ENCODE data around the gene TOR1B.
"Not testable (repeated sequence)": the region's sequence is repeated elsewhere in the genome, so short reads cannot be mapped to it uniquely, and the experiment has no call there.

Gene TOR1B, protein sequence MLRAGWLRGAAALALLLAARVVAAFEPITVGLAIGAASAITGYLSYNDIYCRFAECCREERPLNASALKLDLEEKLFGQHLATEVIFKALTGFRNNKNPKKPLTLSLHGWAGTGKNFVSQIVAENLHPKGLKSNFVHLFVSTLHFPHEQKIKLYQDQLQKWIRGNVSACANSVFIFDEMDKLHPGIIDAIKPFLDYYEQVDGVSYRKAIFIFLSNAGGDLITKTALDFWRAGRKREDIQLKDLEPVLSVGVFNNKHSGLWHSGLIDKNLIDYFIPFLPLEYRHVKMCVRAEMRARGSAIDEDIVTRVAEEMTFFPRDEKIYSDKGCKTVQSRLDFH

DNA sequence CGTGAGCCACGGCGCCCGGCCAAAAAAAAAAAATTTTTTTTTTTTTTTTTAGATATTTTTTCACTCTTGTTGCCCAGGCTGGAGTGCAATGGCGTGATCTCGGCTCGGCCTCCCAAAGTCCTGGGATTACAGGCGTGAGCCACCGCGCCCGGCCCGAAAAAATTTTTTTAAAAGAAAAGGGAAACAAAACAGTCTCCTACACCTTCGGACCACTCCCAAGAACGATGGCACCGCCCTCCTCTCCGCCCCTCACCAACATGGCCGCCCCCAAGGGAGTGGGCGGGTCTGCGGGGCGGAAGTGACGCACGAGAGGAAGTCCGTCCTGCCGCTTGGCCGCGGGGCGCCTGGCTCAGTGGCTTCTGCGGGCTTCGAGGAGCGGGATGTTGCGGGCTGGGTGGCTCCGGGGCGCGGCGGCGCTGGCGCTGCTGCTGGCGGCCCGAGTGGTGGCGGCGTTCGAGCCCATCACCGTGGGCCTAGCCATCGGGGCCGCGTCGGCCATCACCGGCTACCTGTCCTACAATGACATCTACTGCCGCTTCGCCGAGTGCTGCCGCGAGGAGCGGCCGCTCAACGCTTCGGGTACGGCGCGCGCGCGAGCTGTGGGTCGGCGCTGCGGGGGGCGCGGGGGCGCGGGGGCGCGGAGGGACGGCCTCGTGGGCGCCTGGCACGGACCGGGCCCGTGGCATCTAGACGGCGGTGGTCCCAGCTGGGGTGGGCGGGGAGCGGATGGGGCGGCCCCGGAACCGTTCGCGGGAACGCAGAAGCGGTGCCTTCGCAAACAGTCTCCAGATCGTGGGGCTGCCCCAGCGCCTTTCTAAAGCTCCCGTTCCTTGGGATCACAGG is at the start of gene TOR1B:
Gene TOR1B (plus strand): TSS at position 352 of the 843 bp plus-strand sequence. CDS start 29 bp downstream, at position 381.
- no peak for FAIRE-seq

DNA sequence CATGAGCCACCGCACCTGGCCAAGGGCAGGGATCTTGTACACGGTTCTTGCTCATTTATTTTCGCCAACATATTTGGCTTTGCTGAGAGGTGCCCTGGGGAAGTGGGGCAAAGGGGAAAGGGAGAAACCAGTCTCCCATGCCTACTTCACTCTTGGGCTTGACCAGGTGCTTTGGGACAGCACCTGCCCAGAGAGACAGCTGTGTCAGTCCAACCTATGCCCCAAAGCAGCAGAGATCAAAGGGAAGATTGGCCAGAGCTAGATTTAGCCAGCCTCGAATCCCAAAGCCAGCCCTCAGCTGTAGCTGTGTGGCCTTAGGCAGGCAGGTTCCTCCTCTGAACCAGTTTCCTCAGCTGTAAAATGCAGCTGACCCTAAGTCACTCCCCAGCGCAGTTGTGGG is 47.8 kb upstream of the TOR1B start:
- no peak for FAIRE-seq

DNA sequence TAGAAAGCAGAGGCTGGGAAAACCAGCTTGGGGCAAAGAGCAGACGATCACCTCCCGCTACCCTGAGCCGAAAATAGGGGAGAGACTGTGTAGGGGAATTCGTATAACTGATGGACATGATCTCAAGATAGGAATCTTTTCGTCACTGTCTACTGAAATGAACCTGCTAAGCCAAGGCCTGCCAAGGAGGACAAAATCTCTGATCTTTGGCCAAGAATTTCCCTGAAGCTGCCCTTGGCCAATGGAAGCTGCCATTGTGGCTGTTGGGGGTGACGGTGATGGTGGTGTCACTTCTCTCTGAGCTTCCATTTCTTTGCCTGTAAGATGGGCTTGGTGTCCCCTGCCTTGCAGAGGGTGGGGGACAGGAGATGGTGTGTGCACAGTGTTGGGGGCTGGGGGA is 46.8 kb upstream of the TOR1B start:
- no peak for FAIRE-seq

DNA sequence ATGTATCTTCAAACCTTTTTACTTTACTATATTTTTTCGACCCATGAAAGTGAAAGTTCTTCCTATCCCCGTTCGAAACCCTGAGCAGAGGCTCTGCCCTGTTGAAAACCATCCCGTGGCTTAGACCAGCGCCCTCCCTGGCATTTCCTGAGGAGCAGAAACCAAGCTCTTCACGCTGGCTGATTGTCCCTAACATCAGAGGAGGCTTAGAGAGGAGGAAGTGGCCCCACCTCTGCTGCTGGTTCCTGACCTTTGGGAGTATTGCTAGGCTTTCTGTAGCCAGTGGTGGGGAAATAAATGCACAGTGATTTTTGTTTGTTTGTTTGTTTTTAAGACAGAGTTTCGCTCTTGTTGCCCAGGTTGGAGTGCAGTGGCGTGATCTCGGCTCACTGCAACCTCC is 45.9 kb upstream of the TOR1B start:
- no peak for FAIRE-seq

DNA sequence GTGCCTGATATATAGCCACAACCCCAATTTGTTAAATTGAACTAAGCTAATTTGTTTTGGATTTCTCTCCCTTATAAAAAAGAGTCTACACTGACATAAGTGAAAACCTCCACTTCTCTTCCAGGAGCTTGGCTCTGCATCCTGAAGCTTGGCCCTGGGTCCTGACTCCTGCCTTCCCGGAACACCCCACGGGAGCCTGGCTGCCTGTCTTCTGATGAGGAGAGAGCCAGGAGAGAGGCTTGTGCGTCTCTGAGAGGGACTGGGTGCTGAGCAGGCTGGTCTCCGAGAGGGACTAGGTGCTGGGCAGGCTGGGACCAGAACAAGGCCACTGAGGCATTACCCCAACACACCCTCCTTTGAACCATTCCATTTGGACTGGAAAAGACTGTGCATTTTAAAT is 43.7 kb upstream of the TOR1B start:
- FAIRE-seq = no peak

DNA sequence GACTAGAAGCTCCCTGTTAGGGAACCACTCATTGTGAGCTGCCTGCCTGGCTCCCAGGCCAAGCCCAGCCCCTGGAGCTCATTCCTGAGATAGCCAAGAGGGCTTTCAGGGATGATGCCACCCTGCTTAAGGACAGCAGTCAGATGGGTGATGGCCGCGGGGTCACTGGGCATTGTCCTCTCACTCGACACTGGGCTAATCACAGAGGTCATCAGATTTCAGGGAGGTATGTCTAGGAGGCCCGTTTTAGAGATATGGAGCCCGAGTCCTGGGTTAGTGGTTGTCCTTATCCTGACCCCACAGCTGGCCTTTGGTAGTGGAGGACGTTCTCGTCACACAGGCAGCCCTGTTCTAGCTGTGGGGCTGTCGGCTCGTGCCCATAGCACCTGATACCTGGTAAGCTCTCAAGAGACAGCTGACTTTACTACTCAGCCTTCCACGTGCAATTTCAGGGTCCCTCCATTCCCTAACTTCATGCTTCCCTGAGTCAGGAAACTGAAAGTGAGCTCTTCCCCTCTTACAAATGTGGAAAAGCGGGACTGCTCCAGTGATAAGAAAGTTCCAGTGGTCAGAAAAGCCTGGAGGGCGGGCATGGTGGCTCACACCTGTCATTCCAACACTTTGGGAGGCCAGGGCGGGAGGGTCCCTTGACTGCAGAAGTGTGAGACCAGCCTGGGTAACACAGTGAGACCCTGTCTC is 43.0 kb upstream of the TOR1B start:
- FAIRE-seq = no peak

DNA sequence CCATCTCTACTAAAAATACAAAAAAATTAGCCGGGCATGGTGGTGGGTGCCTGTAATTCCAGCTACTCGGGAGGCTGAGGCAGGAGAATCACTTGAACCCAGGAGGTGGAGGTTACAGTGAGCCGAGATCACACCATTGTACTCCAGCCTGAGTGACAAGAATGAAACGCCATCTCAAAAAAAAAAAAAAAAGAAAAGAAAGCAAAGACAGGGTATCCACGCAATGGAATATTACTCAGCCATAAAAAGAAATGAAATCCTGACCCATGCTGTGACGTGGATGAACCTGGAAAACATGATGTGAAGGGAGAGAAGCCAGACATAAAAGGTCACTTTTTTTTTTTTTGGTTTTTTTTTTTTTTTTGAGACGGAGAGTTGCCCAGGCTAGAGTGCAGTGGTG is 42.2 kb upstream of the TOR1B start:
- FAIRE-seq = not testable (repeated sequence)

DNA sequence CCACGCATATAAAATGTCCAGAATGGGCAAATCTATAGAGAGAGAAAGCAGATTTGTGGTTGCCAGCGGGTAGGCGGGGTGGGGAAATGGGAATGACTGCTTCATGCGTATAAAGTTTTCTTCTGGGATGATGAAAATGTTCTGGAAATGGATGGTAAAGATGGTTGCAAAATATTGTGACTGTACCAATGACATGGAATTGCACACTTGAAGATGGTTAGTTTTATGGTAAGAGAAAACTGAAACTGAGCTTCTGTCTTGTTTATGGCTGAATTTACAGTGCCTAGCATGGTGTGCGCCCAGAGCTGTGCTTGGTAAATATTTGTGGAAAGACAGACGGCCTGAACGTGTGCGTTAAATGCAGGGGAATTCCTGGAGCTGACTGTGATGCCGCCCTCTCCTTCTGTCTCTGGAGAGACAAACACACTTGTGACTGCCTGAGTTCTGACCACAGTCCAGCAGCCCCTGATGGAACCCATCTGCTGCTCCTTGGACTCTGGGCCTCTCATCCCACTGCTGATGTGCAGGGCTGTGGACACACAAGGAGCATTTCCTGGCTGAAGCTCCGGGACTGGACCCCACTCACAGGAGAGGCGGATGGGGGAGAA is 41.6 kb upstream of the TOR1B start:
- FAIRE-seq = no peak

DNA sequence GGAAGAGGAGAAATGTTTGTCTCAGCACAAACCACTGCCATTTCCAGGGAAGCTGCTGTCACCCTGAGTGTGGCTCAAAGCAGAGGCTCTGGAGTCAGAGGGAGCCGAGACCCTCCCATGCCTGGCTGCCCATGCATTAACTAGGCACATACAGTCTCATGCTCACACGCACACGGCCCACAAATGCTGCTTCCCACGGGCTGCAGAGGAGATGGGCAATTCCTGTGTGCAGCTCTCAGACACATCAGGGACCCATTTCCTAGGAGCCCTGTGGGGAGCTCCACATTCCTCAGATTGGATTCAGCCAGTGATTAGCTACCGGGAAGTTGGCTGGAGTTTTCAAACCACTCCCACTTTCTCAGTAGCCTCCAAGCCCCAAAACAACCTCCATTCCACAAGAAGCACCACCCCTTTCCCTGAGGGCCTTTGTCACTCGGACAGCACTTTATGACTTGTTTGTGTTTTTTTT is 41.0 kb upstream of the TOR1B start:
- no peak for FAIRE-seq

DNA sequence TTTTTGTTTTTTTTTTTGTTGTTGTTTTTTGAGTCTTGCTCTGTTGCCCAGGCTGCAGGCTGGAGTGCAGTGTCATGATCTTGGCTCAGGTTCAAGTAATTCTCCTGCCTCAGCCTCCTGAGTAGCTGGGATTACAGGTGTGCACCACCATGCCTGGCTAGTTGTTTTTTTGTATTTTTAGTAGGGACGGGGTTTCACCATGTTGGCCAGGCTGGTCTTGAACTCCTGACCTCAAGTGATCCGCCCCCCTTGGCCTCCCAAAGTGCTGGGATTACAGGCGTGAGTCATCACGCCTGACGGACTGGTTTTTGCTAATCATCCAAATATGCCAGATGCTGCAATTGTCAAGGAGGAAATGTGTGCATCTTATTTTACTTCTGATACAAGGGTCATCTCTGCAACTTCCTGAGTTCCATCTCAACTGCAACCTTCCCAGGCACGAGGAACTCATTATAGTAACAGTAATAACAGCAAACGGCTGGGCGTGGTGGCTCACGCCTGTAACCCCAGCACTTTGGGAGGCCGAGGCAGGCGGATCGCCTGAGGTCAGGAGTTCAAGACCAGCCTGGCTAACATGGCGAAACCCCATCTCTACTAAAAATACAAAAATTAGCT is 40.5 kb upstream of the TOR1B start:
- FAIRE-seq = not testable (repeated sequence)

DNA sequence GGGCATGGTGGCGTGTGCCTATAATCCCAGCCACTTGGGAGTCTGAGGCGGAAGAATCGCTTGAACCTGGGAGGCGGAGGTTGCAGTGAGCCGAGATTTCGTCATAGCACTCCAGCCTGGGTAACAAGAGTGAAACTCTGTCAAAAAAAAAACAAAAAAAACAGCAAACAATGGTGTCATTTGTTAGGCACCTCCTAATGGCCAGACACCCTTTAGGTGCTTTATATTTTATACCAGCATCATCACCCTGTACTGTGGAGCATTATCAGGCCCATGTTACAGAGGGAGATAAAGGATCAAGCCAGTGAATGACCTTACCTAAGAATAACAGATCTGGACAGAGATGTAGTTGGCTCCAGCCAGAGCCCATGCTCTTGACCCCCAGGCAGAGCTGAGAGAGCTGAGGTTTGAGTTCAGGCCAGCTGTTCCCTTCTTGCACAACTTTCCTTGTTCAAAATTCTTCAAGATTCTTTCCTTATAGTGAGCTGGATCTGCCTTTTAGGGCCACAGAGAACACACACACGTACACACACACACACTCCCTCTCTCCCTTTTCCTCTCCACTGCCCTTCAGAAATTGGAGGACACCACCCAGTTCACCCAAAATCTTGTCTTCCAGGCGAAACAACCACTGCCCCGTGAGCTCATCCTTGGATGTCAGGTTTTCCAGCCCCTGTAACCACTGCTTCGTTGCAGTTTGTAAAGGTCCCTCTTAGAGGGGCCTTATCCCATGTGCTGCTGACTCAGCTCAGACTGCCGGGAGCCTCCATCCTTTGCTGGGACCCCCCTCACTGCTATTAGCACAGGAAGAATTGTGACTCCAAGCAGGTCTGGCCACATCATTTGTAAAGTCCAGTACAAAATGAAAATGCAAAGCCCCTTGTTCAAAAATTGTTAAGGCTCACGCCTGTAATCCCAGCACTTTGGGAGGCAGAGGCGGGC is 39.7 kb upstream of the TOR1B start:
- FAIRE-seq = no peak

DNA sequence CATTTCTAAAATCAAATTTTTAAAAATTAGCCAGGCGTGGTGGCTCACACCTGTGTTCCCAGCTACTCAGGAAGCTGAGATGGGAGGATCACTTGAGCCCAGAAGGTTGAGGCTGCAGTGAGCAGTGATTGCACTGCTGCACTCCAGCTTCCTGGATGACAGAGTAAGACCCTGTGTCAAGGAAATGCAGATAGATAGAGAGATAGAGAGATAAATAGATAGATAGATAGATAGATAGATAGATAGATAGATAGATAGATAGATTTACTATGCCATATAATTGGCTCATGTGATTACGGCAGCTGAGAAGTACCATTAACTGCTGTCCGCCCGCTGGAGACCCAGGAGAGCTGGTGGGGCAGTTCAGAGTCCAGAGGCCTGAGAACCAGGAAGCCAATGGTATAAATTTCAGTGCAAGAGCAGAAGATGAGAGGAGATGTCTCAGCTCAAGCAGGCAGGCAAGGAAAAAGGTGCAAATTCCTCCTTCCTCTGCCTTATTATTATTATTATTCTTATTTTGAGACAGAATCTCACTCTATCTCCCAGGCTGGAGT is 37.1 kb upstream of the TOR1B start:
- no peak for FAIRE-seq

DNA sequence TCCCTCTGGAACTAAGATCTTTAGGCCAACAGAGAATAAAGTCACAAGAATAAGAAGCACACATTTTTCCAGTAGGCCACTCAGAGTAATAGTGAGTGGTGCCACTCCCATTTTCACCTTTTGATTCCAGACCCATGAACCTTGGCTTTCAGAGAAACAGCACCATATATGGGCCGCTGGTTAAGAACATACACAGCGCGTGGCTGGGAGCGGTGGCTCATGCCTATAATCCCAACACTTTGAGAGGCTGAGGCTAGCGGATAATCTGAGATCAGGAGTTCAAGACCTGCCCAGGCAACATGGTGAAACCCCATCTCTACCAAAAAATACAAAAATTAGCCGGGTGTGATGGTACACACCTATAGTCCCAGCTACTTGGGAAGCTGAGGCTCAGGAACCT is 34.5 kb upstream of the TOR1B start:
- FAIRE-seq = no peak

DNA sequence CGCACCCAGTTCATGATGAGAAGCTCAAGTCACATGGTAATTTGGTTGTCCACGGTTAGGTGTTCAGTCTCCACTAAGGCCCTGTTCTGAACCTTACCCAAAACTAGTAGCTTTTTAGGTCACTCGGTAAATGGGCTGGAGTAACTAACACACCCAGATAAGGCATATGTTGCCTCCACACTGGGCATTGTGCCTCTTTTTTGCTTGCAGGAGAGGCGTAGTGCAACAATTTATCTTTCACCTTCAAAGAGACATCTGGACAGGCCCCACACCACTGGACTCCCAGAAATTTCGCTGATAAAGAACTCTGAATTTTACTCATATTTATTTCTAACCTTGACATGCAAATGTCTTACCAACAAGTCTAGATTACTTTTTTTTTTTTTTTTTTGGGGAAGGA is 33.3 kb upstream of the TOR1B start:
- FAIRE-seq = no peak

DNA sequence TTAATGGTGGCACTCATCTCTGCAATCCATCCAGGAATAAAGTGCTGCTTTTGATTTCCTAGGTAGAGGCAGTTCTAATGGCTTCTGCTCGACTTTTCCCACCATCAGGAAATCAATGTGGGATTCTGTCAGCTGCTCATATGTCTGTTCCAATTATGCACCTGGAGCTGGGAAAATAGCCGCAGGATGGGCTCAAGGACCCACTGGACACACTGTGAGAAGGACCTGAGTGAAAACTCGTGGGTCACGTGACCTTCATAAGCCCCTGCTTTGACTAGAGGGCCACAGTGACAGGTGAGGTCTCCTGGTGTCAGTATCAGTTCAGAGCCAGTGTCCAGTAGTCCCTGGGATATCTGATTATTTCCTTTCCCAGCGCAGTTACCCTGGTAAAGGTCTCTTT is 32.2 kb upstream of the TOR1B start:
- FAIRE-seq = no peak

DNA sequence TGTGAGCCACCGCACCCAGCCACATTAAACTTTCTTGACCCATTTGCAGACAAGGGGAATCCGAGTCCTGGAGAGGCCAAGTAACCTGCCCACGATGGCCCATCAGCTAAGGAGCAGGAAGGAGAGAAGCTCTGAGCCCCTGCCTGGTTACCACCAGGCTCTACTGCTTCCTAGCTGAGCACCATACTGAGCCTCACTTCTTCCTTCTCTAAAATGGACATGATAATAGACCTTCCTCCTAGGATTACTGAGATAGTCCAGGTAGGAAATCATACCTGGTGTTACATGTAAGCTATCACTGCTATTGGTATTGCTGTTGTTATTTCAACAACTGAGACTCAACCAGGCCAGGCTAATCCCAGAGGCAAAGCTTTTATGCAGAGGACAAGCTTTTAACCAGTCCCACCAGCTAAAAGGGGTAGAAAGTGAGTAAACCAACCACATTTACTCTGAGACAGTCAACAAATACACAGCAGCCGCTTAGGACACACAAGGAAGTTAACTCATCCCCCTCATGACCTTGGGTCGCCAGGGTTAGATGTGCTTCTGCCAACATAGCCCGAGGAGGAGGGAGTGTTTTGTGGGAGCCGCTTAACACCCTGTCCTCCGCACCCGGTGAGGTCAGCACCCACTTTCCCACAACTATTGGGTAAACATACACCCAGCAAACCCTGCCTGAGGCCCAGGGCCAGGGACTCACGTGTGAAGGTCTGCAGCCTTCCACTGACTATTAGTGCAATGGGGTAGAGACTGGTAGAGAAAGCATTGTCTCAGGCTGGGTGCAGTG is 29.5 kb upstream of the TOR1B start:
- FAIRE-seq = no peak

DNA sequence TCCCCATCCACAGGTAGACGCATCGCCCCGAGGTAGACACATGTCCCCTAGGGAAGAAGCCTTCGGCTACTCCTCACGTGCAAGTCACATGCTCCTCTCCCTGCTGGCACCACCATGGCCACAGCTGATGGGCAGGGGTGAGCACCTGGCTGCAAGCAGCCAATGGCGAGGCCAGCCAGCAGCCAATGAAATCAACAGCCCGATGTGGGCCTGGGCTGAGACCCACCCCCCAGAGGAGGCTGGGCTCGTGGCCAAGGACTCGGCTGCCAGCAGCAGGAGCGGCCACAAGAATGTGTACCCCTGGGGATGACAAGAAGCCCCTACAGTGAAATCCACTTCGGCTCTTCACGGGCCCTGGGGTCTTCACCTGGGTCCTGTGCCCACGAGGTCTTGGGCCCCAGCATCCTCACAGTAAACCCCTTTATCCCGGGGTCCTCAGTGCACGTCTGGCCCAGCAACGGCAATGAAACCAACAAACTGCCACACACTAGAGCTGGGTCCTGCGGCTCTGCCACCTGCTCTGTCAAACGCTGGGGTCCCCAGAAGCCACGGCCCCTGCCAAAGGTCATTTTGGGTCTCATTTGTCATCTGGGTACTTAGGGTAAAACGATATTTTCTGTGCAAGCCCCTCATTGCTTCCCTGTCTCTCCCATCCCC is 28.1 kb upstream of the TOR1B start:
- FAIRE-seq = no peak

DNA sequence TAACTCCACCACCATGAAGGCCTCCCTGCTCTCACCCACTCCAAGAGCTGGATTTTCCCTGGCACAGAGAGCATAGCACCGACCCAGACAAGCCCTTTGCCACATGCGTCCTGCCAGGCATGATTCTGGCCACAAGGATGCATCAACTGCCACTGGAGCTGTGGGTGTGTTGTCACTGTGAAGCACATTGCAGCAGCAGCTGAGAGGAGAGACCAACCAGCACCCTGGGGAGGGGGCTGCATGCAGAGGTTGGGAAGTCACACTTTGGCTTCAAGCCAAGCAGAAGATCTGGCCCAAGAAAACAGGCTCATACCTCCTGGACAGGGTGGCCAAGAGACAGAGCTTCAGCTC is 27.6 kb upstream of the TOR1B start:
- FAIRE-seq = no peak

DNA sequence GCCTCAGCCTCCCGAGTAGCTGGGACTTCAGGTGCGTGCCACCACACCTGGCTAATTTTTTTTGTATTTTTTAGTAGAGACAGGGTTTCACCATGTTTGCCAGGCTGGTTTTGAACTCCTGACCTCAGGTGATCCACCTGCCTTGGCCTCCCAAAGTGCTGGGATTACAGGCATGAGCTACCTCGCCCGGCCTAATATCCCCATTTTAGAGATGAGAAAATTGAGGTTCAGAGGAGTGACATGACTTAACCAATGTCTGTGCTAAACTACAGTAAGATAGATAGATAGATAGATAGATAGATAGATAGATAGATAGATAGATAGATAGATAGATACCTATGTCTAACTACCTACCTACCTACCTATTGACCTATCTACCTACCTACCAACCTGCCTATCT is 26.9 kb upstream of the TOR1B start:
- FAIRE-seq = not testable (repeated sequence)

DNA sequence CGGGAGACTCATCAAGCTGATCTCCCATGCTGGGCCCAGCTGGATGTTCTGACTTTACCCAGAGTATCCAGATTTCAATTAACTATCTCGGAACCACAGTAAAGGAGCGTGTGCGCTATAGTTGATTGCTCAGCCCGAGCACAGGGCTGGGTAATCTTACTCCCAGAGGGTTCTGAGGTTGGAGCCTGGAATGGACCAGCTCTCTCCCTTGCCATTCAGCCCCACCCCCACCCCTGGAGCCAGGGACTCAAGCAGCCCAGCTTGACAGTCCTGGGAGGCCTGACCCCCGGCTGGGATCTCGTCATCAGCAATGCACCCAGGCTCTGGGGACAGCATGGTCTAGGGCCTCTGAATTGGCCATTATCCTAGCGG is 26.4 kb upstream of the TOR1B start:
- FAIRE-seq = no peak

Measured in TTC549 (cell line).